Gastroesophageal sphincter (tissue), 4 donors: Measurements from ENCODE around the gene ZCCHC4. TPM values are rescaled to one million over a fixed set of nuclear protein-coding genes. Genes with fewer than 3 reads are reported as not detected.

ENCODE experiments used
- ATAC-seq: fragments of 150-250 bp; one replicate; pipeline ENCODE4 v1.9.1; 2016; ENCODE audit warnings: mild to moderate bottlenecking, moderate library complexity
- H3K27ac ChIP-seq, 4 donors: fragments of 200-600 bp; sonication (generic) in 3 of 4; 1 replicate in 3 of 4; 2 replicates in 1 of 4; pipeline ENCODE4 v1.5.1; 2016 to 2019
- H3K27me3 ChIP-seq: fragments of 200-600 bp; sonication (generic); one replicate; pipeline ENCODE4 v1.5.1; 2019
- H3K36me3 ChIP-seq, 2 donors: fragments of 200-600 bp; sonication (generic); one replicate each; pipeline ENCODE4 v1.5.1; 2019; ENCODE audit warnings: control low read depth in 1 of 2
- H3K4me1 ChIP-seq, 3 donors: fragments of 200-600 bp; sonication (generic); 1 replicate in 2 of 3; 2 replicates in 1 of 3; pipeline ENCODE4 v1.5.1; 2016 to 2019; ENCODE audit warnings: control low read depth in 2 of 3
- H3K4me3 ChIP-seq, 2 donors: fragments of 200-600 bp; sonication (generic); one replicate each; pipeline ENCODE4 v1.5.1; 2019; ENCODE audit warnings: mild to moderate bottlenecking in 1 of 2, moderate library complexity in 1 of 2
- H3K9me3 ChIP-seq, 3 donors: fragments of 200-600 bp; sonication (generic); one replicate each; pipeline ENCODE4 v1.5.1; 2017 to 2019; ENCODE audit warnings: control low read depth in 2 of 3
- CTCF ChIP-seq, 4 experiments: fragments of 200-600 bp in 2 of 4; fragments of 450-650 bp in 2 of 4; sonication (generic) in 1 of 4; IDR thresholded peaks; one replicate each; pipeline ENCODE4 v1.5.1; 2017 to 2019; ENCODE audit warnings: antibody characterized with exemption in 4 of 4, mild to moderate bottlenecking in 2 of 4, moderate library complexity in 2 of 4
- EP300 ChIP-seq: sonication (generic); formaldehyde crosslinking; IDR thresholded peaks from one replicate; pipeline ENCODE4 v1.6.1; 2017; ENCODE audit warnings: antibody characterized with exemption, mild to moderate bottlenecking
- POLR2A ChIP-seq, 2 donors: fragments of 450-650 bp; IDR thresholded peaks; one replicate each; pipeline ENCODE4 v1.6.1; 2017; ENCODE audit warnings: antibody characterized with exemption in 2 of 2, mild to moderate bottlenecking in 2 of 2, moderate library complexity in 1 of 2
- POLR2AphosphoS5 ChIP-seq: sonication (generic); formaldehyde crosslinking; IDR thresholded peaks from one replicate; pipeline ENCODE4 v1.6.1; 2017; ENCODE audit warnings: antibody characterized with exemption
- WGBS, 2 donors: methylation state at CpG; one replicate each; pipeline ENCODE4 v1.1.5; 2018; ENCODE audit warnings: low coverage in 1 of 2; 5-methylcytosine and 5-hydroxymethylcytosine counted together
- total RNA-seq, 4 donors: library from RNA; depleted of rRNA; stranded (reverse); fragments of >200 nt; gene quantifications; one replicate each; pipeline ENCODE4 v1.1.0, GENCODE V29; 2016

The ZCCHC4 gene
- total RNA-seq, 4 donors from 2014 or later, result 9.5 to 15.3 (median 11.5) TPM

DNA sequence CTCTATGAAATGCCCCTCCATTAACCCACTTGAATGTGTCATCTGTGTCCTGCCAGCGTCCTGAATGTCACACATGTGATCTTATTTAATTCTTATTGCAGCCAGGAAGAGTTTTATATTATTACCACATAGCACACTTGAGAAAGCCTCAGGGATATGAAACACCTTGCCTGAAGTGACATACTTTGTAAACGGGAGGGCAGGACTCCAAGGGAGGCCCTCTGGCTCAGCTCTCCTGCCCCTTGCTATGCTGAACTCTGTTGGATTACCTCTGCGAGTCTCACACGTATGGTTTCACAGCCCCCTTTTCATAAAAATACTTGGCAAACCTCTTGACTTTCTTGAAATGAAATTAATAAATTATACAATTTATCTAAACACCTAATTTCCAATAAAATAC lies 11.1 kb upstream of the ZCCHC4 start:
- ATAC-seq, result no peak
- H3K36me3 ChIP-seq, result no peaks in the 10 kb centered on the region
- no peaks in the 10 kb centered on the region for H3K4me1 ChIP-seq
- no peak overlapping the region for H3K27ac ChIP-seq
- no peak for TF ChIP-seq EP300
- no peak for TF ChIP-seq POLR2A (IDR thresholded peaks at IDR 0.05)
- no peak for TF ChIP-seq POLR2AphosphoS5
- TF ChIP-seq CTCF (IDR thresholded peaks at IDR 0.05), result no peak
- H3K9me3 ChIP-seq, result no peaks in the 10 kb centered on the region
- no peak overlapping the region for H3K4me3 ChIP-seq
- 66 to 68% methylated on average over 3 to 4 of the region's 4 CpGs for WGBS, 2 donors
- H3K27me3 ChIP-seq, result peaks cover 33% of the 10 kb centered on the region

GRCh38 chr4:25302626-25303025 lies 9.9 kb upstream of the ZCCHC4 start:
- 88 to 92% methylated on average over 7 to 9 of the region's 9 CpGs for WGBS, 2 donors
- no peak for ATAC-seq
- TF ChIP-seq POLR2A (IDR thresholded peaks at IDR 0.05) (no peak), CTCF (IDR thresholded peaks at IDR 0.05) (no peak), EP300 (no peak), POLR2AphosphoS5 (no peak)

GRCh38 chr4:25303578-25303977 lies 9.0 kb upstream of the ZCCHC4 start:
- no peak for ATAC-seq
- no peaks in the 10 kb centered on the region for H3K4me1 ChIP-seq
- peaks cover 52% of the 10 kb centered on the region for H3K27me3 ChIP-seq
- no peaks in the 10 kb centered on the region for H3K36me3 ChIP-seq
- no peaks in the 10 kb centered on the region for H3K9me3 ChIP-seq
- no peak overlapping the region for H3K4me3 ChIP-seq
- no peak overlapping the region for H3K27ac ChIP-seq
- no peak for TF ChIP-seq CTCF (IDR thresholded peaks at IDR 0.05)
- TF ChIP-seq EP300, result no peak
- no peak for TF ChIP-seq POLR2AphosphoS5
- TF ChIP-seq POLR2A (IDR thresholded peaks at IDR 0.05), result no peak
- WGBS, 2 donors, result 85 to 94% methylated on average over 2 to 3 of the region's 3 CpGs

More at GRCh38 chr4:25302626-25303025, 9.9 kb upstream of the ZCCHC4 start:
- no peaks in the 10 kb centered on the region for H3K36me3 ChIP-seq
- H3K4me1 ChIP-seq, result no peaks in the 10 kb centered on the region
- peaks cover 43% of the 10 kb centered on the region for H3K27me3 ChIP-seq
- H3K4me3 ChIP-seq, result no peak overlapping the region
- H3K9me3 ChIP-seq, result no peaks in the 10 kb centered on the region
- H3K27ac ChIP-seq, result no peak overlapping the region

- TF ChIP-seq POLR2AphosphoS5, result no peak
- no peak for TF ChIP-seq POLR2A (IDR thresholded peaks at IDR 0.05)
- no peak for TF ChIP-seq EP300
- no peak for TF ChIP-seq CTCF (IDR thresholded peaks at IDR 0.05)
- Histone ChIP-seq H3K4me1 (no peaks in the 10 kb centered on the region), H3K9me3 (no peaks in the 10 kb centered on the region), H3K4me3 (no peak overlapping the region), H3K27me3 (peaks cover 32% of the 10 kb centered on the region), H3K27ac (no peak overlapping the region), H3K36me3 (no peaks in the 10 kb centered on the region)
- 83 to 85% methylated on average over 2 to 4 of the region's 4 CpGs for WGBS, 2 donors
- ATAC-seq, result no peak
These were observed 6.0 kb upstream of the ZCCHC4 start for GRCh38 chr4:25306518-25307057.

DNA sequence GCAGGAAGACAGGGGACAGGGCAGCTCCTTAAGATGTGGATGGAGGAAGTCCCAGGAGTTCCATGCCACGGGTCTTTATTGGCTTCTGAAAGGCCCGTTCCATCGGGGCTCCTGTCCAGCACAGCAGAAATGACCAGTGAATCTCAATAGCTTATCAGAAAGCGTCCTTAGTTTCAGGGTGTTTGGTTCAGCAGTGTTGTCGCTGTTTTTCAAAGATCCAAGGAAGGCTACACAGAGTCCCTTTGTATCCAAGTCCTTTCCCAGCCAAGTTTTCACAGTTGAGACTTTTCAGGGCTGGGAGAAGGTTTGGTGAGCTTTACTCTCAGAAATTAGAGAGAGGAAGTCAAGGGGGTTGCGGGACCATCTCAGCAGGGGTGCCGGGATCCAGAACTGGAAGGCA lies 5.0 kb upstream of the ZCCHC4 start:
- Histone ChIP-seq H3K4me1 (peaks cover 0 to 5% (median 0%) of the 10 kb centered on the region in 3 donors), H3K4me3 (no peak overlapping the region), H3K27ac (no peak overlapping the region), H3K36me3 (no peaks in the 10 kb centered on the region), H3K9me3 (no peaks in the 10 kb centered on the region), H3K27me3 (peaks cover 25% of the 10 kb centered on the region)
- no peak for ATAC-seq
- 78% methylated on average over 4 of the region's 7 CpGs; no CpG with 5 or more reads in 1 of the 2 donors for WGBS, 2 donors
- no peak for TF ChIP-seq POLR2AphosphoS5
- TF ChIP-seq POLR2A (IDR thresholded peaks at IDR 0.05), result no peak
- TF ChIP-seq EP300, result no peak
- TF ChIP-seq CTCF (IDR thresholded peaks at IDR 0.05), result no peak
